Stimulated activated CD4-positive, alpha-beta T cell treated with anti-CD3 and anti-CD28 coated beads, TNF-alpha, amount 100 ng/mL, for 1 hour (primary cell): Measurements from ENCODE around the gene IL13RA2.

ENCODE experiments used
- DNase-seq, 3 donors: peaks; one replicate each; pipeline ENCODE4 v3.0.0-alpha.2; 2020; ENCODE audit warnings: low read depth in 3 of 3, low spot score in 1 of 3

Gene IL13RA2

GRCh38 chrX:114997779-114998178 is 19.6 kb downstream of the IL13RA2 start:
- DNase-seq = no peak

GRCh38 chrX:114985967-114986592 is 31.3 kb downstream of the IL13RA2 start:
- DNase-seq = no peak

GRCh38 chrX:114976292-114976691 is 41.1 kb downstream of the IL13RA2 start:
- DNase-seq = no peak

GRCh38 chrX:114973013-114973412 is 44.4 kb downstream of the IL13RA2 start:
- no peak for DNase-seq

GRCh38 chrX:114970806-114971205 is 46.6 kb downstream of the IL13RA2 start:
- DNase-seq = no peak

GRCh38 chrX:114964374-114964773 is 53.0 kb downstream of the IL13RA2 start:
- DNase-seq = no peak

- no peak for DNase-seq
These were observed 55.2 kb downstream of the IL13RA2 start for GRCh38 chrX:114962209-114962608.

- DNase-seq = no peak
These were observed 57.7 kb downstream of the IL13RA2 start for GRCh38 chrX:114959729-114960128.
